Gastrocnemius medialis (tissue), 4 donors: ENCODE results near the gene KIAA2012.

Source experiments
- CTCF ChIP-seq, 5 experiments: fragments of 450-650 bp in 3 of 5; fragments of 200-600 bp in 2 of 5; sonication (generic) in 2 of 5; IDR thresholded peaks in 4 of 5; conservative IDR thresholded peaks in 1 of 5; 1 replicate in 4 of 5; 2 replicates in 1 of 5; pipeline ENCODE4 v1.5.1; 2016 to 2019; ENCODE audit warnings: antibody characterized with exemption in 5 of 5, mild to moderate bottlenecking in 3 of 5, moderate library complexity in 3 of 5
- POLR2A ChIP-seq, 2 donors: fragments of 450-650 bp; IDR thresholded peaks; one replicate each; pipeline ENCODE4 v1.6.1; 2017; ENCODE audit warnings: antibody characterized with exemption in 2 of 2, mild to moderate bottlenecking in 2 of 2, moderate library complexity in 2 of 2

GRCh38 chr2:202049840-202050239 is 23.2 kb upstream of the KIAA2012 start:
- TF ChIP-seq POLR2A (IDR thresholded peaks at IDR 0.05) = no peak
- TF ChIP-seq CTCF (IDR thresholded peaks at IDR 0.05 in 4 of 5, conservative IDR thresholded peaks at IDR 0.05 in 1 of 5) = no peak
